Chondrocyte (in vitro differentiated cells): ENCODE measurements around the gene CIAO3. TPM values are rescaled to one million over a fixed set of nuclear protein-coding genes. Genes with fewer than 3 reads are reported as not detected.

ENCODE experiments used
- DNase-seq: peaks from one replicate; pipeline ENCODE4 v3.0.0; 2021; ENCODE audit warnings: mixed read lengths, low spot score
- H3K27ac Mint-ChIP-seq: one replicate; pipeline ENCODE4 v1.8.0; 2021; ENCODE audit warnings: mild to moderate bottlenecking, moderate library complexity, mixed read lengths; ENCODE audit not compliant: unreplicated experiment
- H3K27me3 Mint-ChIP-seq: 2 replicates; pipeline ENCODE4 v1.8.0; 2021; ENCODE audit warnings: low read depth, mixed read lengths
- H3K36me3 Mint-ChIP-seq: 2 replicates; pipeline ENCODE4 v1.8.0; 2021; ENCODE audit warnings: low read depth, mixed read lengths
- H3K4me1 Mint-ChIP-seq: 2 replicates; pipeline ENCODE4 v1.8.0; 2021; ENCODE audit warnings: low read depth, mild to moderate bottlenecking, mixed read lengths
- H3K4me3 Mint-ChIP-seq: one replicate; pipeline ENCODE4 v1.8.0; 2021; ENCODE audit warnings: mild to moderate bottlenecking, moderate library complexity, mixed read lengths; ENCODE audit not compliant: unreplicated experiment
- H3K9me3 Mint-ChIP-seq: 2 replicates; pipeline ENCODE4 v1.8.0; 2021; ENCODE audit warnings: low read depth, mixed read lengths
- total RNA-seq: library from RNA; stranded (reverse); gene quantifications from 3 replicates; pipeline ENCODE4 v1.2.1, GENCODE V29; 2021
- TF ChIP-seq, protein P1 (sequence below): fragments of 200-600 bp; sonication (generic); IDR thresholded peaks from 2 replicates; pipeline ENCODE4 v1.5.0; 2021; ENCODE audit warnings: antibody characterized with exemption, mild to moderate bottlenecking, moderate library complexity

The CIAO3 gene
- total RNA-seq, 1 donor from 2014 or later, result 22.1 TPM

DNA sequence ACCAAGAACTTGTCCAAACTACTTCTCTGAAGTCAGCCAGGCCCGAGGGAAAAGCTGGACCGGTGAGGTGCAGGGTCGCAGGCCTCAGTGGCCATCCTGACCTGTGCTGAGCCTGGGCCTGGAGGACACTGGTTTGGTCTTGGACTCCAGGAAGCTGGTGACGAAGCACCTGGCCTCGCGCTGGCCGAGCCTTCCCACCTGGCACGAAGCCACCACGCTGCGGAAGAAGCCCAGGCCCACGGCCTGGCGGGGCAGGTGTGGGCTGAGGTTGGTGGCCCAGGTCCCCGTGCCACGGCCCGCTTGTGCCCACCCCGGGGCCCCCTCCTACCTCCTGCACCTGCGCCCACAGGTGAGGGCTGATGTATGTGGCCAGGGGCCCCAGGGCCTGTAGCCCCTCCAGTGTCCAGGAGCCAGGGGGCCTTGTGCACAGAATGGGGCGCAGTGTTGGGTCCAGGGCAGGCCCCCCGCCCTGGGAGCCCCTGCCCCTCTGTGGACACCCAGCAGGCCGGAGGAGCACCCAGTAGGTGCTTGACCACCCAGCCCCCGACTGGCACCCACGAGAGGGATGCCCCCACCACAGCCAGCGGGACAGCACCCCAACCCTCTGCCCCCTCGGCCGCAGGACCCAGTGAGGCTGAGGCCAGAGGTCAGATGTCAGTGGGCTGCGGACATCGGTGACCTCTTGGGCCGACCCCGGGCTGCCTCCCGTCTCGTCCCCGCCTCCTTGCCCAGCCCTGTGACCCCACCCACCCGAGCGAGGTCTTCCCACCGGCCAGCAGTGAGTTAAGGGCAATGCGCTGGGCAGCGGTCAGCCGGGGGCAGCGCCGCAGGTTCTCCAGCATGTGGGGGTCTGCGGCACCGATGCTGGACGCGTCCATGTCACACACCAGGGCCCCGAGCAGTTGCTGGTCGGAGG lies 33.5 kb upstream of the CIAO3 start:
- H3K27ac Mint-ChIP-seq, result no peak overlapping the region
- no peak overlapping the region for H3K4me3 Mint-ChIP-seq
- H3K4me1 Mint-ChIP-seq, result peaks cover 3% of the 10 kb centered on the region
- TF ChIP-seq, protein P1, sequence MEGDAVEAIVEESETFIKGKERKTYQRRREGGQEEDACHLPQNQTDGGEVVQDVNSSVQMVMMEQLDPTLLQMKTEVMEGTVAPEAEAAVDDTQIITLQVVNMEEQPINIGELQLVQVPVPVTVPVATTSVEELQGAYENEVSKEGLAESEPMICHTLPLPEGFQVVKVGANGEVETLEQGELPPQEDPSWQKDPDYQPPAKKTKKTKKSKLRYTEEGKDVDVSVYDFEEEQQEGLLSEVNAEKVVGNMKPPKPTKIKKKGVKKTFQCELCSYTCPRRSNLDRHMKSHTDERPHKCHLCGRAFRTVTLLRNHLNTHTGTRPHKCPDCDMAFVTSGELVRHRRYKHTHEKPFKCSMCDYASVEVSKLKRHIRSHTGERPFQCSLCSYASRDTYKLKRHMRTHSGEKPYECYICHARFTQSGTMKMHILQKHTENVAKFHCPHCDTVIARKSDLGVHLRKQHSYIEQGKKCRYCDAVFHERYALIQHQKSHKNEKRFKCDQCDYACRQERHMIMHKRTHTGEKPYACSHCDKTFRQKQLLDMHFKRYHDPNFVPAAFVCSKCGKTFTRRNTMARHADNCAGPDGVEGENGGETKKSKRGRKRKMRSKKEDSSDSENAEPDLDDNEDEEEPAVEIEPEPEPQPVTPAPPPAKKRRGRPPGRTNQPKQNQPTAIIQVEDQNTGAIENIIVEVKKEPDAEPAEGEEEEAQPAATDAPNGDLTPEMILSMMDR, result no peak
- H3K36me3 Mint-ChIP-seq, result no peaks in the 10 kb centered on the region
- DNase-seq, result no peak
- no peaks in the 10 kb centered on the region for H3K27me3 Mint-ChIP-seq
- no peaks in the 10 kb centered on the region for H3K9me3 Mint-ChIP-seq

DNA sequence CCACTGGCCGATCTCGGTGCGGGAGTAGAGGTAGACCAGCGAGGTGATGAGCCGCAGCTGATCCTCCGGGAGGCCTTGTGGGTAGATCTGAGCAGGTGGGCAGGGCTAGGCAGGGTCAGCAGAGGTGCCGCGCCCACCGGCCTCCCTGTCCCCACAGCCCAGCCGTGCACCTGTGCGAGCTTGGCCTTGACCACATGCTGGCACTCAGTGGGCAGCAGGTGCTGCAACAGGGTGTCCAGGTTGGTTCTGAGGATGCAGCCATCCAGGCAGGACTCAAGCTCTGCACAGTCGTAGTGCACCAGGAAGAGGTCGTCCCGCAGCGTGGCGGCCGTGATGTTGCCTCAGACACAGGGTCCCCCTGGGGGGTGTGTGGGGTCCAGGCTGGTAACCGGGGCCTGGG lies 32.2 kb upstream of the CIAO3 start:
- Mint-ChIP-seq H3K4me3 (no peak overlapping the region), H3K27me3 (no peaks in the 10 kb centered on the region), H3K9me3 (no peaks in the 10 kb centered on the region), H3K27ac (no peak overlapping the region), H3K36me3 (no peaks in the 10 kb centered on the region), H3K4me1 (peaks cover 3% of the 10 kb centered on the region)
- no peak for DNase-seq
- TF ChIP-seq, protein P1, result no peak

DNA sequence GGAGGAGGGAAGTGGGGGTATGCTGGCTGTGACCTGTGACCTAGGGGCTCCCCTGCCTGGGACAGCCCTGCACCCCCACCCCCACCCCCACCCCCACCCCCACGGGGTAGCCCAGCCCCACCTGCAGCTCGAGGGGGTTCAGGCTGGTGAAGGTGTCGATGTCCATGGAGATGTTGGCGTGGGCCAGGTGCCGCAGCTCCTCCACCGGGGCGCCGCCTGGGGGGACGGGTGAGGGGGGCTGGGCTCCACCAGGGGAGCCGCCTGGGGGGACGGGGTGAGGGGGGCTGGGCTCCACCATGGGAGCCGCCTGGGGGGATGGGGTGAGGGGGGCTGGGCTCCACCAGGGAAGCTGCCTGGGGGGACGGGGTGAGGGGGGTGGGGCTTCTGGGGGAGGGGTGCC lies 29.6 kb upstream of the CIAO3 start:
- Mint-ChIP-seq H3K9me3 (no peaks in the 10 kb centered on the region), H3K27me3 (no peaks in the 10 kb centered on the region), H3K4me1 (no peaks in the 10 kb centered on the region), H3K4me3 (no peak overlapping the region), H3K36me3 (no peaks in the 10 kb centered on the region), H3K27ac (no peak overlapping the region)
- no peak for DNase-seq
- TF ChIP-seq, protein P1, result no peak

DNA sequence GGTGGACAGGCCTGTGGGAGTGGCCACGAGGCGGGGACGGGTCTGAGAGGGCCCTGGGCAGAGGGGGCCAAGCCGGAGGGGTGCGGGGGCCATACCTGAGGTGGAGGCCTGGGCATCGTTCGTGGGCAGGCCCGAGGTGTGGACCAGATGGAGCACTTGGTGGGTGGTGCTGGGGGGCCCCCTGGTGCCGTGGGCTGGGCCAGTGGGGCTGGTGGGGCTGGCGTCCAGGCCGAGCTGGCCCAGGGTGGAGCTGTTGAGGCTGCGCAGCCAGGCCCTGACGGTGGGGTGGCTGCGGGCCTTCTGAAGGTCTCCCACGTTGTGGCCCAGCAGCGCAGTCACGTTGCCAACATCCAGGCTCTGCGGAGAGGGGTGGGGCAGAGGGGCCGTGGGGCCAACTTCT lies 29.1 kb upstream of the CIAO3 start:
- TF ChIP-seq, protein P1, result no peak

DNA sequence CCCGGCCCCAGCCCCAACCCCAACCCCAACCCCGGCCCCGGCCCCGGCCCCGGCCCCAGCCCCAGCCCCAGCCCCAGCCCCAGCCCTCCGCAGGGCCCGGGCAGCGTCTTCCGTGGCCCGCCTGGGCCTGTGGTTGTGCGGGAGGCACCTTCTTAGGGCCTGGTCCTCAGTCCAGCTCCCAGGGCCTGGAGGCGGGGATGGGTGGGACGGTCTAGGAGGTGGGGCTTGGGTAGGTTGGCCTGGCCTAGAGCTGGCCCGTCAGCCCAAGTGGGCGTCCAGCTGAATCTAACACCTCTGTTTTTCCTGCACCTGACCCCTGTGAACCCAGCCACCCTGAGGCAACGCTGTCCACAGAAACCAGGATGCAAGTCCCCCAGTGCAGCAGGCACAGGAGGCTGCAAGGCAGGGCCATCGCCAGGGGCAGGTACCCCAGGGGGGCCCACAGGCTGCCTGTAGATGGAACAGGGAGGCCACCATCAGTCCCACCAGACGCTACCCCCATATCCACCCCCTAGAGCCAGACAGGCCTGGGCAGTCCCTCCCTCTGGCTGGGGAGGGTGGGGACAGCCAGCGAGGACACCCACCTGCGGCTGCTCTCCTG lies 28.5 kb upstream of the CIAO3 start:
- H3K4me3 Mint-ChIP-seq, result no peak overlapping the region
- no peaks in the 10 kb centered on the region for H3K9me3 Mint-ChIP-seq
- H3K27me3 Mint-ChIP-seq, result no peaks in the 10 kb centered on the region
- H3K27ac Mint-ChIP-seq, result no peak overlapping the region
- TF ChIP-seq, protein P1, result no peak
- no peak for DNase-seq
- H3K36me3 Mint-ChIP-seq, result no peaks in the 10 kb centered on the region
- no peaks in the 10 kb centered on the region for H3K4me1 Mint-ChIP-seq

More for the DNA sequence above, 29.1 kb upstream of the CIAO3 start:
- H3K4me3 Mint-ChIP-seq, result no peak overlapping the region
- no peaks in the 10 kb centered on the region for H3K36me3 Mint-ChIP-seq
- H3K4me1 Mint-ChIP-seq, result no peaks in the 10 kb centered on the region
- DNase-seq, result no peak
- no peaks in the 10 kb centered on the region for H3K9me3 Mint-ChIP-seq
- H3K27ac Mint-ChIP-seq, result no peak overlapping the region
- H3K27me3 Mint-ChIP-seq, result no peaks in the 10 kb centered on the region
